Panc1 (cell line): Measurements from ENCODE around the gene DNAJB7.
A peak's percentile ranks its signal among the peaks of the same experiment; 100 is the strongest.

Experiments used
- CTCF ChIP-seq: fragments of 450-650 bp; IDR thresholded peaks from 2 replicates; pipeline ENCODE4 v1.5.1; 2017; ENCODE audit warnings: mild to moderate bottlenecking
- POLR2AphosphoS5 ChIP-seq: IDR thresholded peaks from 2 replicates; pipeline ENCODE4 v1.6.1; 2012; ENCODE audit warnings: mild to moderate bottlenecking, low read depth, low read length, moderate library complexity

GRCh38 chr22:40898850-40899357 is 37.0 kb upstream of the DNAJB7 start:
- TF ChIP-seq CTCF (peak; percentile 57), POLR2AphosphoS5 (no peak)
